Activated CD4-positive, alpha-beta T cell treated with anti-CD3 and anti-CD28 coated beads for 48 hours (primary cell): ENCODE measurements around the gene AFMID.

ENCODE experiments used
- DNase-seq: peaks from one replicate; pipeline ENCODE4 v3.0.0-alpha.2; 2020

Gene AFMID

GRCh38 chr17:78256707-78257591 lies 69.8 kb downstream of the AFMID start:
- DNase-seq, result no peak
